ENCODE data around the gene VARS1. TPM values are rescaled to one million over a fixed set of nuclear protein-coding genes. Genes with fewer than 3 reads are reported as not detected.
"Not testable (repeated sequence)": the region's sequence is repeated elsewhere in the genome, so short reads cannot be mapped to it uniquely, and the experiment has no call there.

Gene VARS1
- polyA plus RNA-seq = 83.0 TPM

- peak within 1 kb of the TSS; percentile 68 to 100 (median 97) for H3K27ac Mint-ChIP-seq
- no peaks in the 10 kb centered on the region for H3K9me3 Mint-ChIP-seq
- H3K36me3 Mint-ChIP-seq = peaks cover 2% of the 10 kb centered on the region
- H3K27me3 Mint-ChIP-seq = peaks cover 2% of the 10 kb centered on the region
- H3K4me3 Mint-ChIP-seq = peak within 1 kb of the TSS; percentile 76 to 98 (median 94)
- peaks cover 22 to 28% (median 27%) of the 10 kb centered on the region in 3 donors for H3K4me1 Mint-ChIP-seq
These were observed at the start of gene VARS1 for GRCh38 chr6:31795616-31796298. Gene VARS1 (minus strand): TSS chr6:31795752. CDS start chr6:31795217, 535 bp downstream.

- Mint-ChIP-seq H3K27ac (no peak overlapping the region), H3K4me3 (no peak overlapping the region), H3K27me3 (no peaks in the 10 kb centered on the region), H3K9me3 (no peaks in the 10 kb centered on the region), H3K4me1 (peaks cover 0 to 1% (median 0%) of the 10 kb centered on the region in 3 donors), H3K36me3 (peaks cover 2% of the 10 kb centered on the region)
These were observed 49.0 kb upstream of the VARS1 start for GRCh38 chr6:31844507-31844906.

- peaks cover 2% of the 10 kb centered on the region for H3K36me3 Mint-ChIP-seq
- peaks cover 9 to 12% (median 10%) of the 10 kb centered on the region in 3 donors for H3K4me1 Mint-ChIP-seq
- H3K9me3 Mint-ChIP-seq = no peaks in the 10 kb centered on the region
- no peaks in the 10 kb centered on the region for H3K27me3 Mint-ChIP-seq
- no peak overlapping the region for H3K4me3 Mint-ChIP-seq
- peak overlapping the region in 1 of 3 donors; percentile 67 for H3K27ac Mint-ChIP-seq
These were observed 46.5 kb upstream of the VARS1 start for GRCh38 chr6:31842053-31842452.

- not testable (repeated sequence) for H3K27me3 Mint-ChIP-seq, H3K9me3 Mint-ChIP-seq, H3K36me3 Mint-ChIP-seq
- H3K4me1 Mint-ChIP-seq = peaks cover 18 to 30% (median 20%) of the 10 kb centered on the region in 3 donors
- H3K27ac Mint-ChIP-seq = peak overlapping the region in 1 of 3 donors; percentile 54
- H3K4me3 Mint-ChIP-seq = peak overlapping the region in 1 of 4 donors; percentile 59
These were observed 44.2 kb upstream of the VARS1 start for GRCh38 chr6:31839779-31840126.

GRCh38 chr6:31838968-31839367 lies 43.4 kb upstream of the VARS1 start:
- H3K27me3 Mint-ChIP-seq = no peaks in the 10 kb centered on the region
- H3K4me1 Mint-ChIP-seq = peaks cover 17 to 31% (median 28%) of the 10 kb centered on the region in 3 donors
- H3K4me3 Mint-ChIP-seq = peak overlapping the region in 3 of 4 donors; percentile 26 to 76 (median 59)
- peak overlapping the region in 2 of 3 donors; percentile 39 to 54 for H3K27ac Mint-ChIP-seq
- peaks cover 2% of the 10 kb centered on the region for H3K36me3 Mint-ChIP-seq
- H3K9me3 Mint-ChIP-seq = no peaks in the 10 kb centered on the region

- Mint-ChIP-seq H3K4me3 (peak overlapping the region in 3 of 4 donors; percentile 95 to 97 (median 95)), H3K27ac (peak overlapping the region in 2 of 3 donors; percentile 98 to 99), H3K4me1 (peaks cover 18 to 31% (median 28%) of the 10 kb centered on the region in 3 donors)
- H3K27me3 Mint-ChIP-seq, H3K9me3 Mint-ChIP-seq, H3K36me3 Mint-ChIP-seq: not testable (repeated sequence)
These were observed 42.6 kb upstream of the VARS1 start for GRCh38 chr6:31838114-31838553.

GRCh38 chr6:31837369-31838113 lies 42.0 kb upstream of the VARS1 start:
- Mint-ChIP-seq H3K4me1 (peaks cover 22 to 34% (median 34%) of the 10 kb centered on the region in 3 donors), H3K36me3 (peaks cover 2% of the 10 kb centered on the region), H3K4me3 (peak overlapping the region; percentile 95 to 98 (median 96))

GRCh38 chr6:31836474-31837368 lies 41.2 kb upstream of the VARS1 start:
- Mint-ChIP-seq H3K27ac (peak overlapping the region; percentile 98 to 100 (median 99)), H3K9me3 (no peaks in the 10 kb centered on the region), H3K4me3 (peak overlapping the region; percentile 95 to 98 (median 96)), H3K27me3 (no peaks in the 10 kb centered on the region), H3K36me3 (peaks cover 2% of the 10 kb centered on the region), H3K4me1 (peaks cover 22 to 34% (median 34%) of the 10 kb centered on the region in 3 donors)

More at GRCh38 chr6:31837369-31838113, 42.0 kb upstream of the VARS1 start:
- Mint-ChIP-seq H3K27ac (peak overlapping the region; percentile 98 to 100 (median 99)), H3K9me3 (no peaks in the 10 kb centered on the region), H3K27me3 (no peaks in the 10 kb centered on the region)

- Mint-ChIP-seq H3K4me1 (peaks cover 23 to 36% (median 34%) of the 10 kb centered on the region in 3 donors), H3K36me3 (peaks cover 2% of the 10 kb centered on the region), H3K27me3 (no peaks in the 10 kb centered on the region), H3K9me3 (no peaks in the 10 kb centered on the region), H3K27ac (peak overlapping the region; percentile 98 to 100 (median 99)), H3K4me3 (peak overlapping the region; percentile 95 to 98 (median 96))
These were observed 40.5 kb upstream of the VARS1 start for GRCh38 chr6:31836047-31836473.

GRCh38 chr6:31834367-31835250 lies 39.1 kb upstream of the VARS1 start:
- Mint-ChIP-seq H3K36me3 (peaks cover 2% of the 10 kb centered on the region), H3K9me3 (no peaks in the 10 kb centered on the region), H3K4me1 (peaks cover 30 to 41% (median 40%) of the 10 kb centered on the region in 3 donors), H3K27ac (peak overlapping the region; percentile 98 to 100 (median 99)), H3K27me3 (no peaks in the 10 kb centered on the region), H3K4me3 (peak overlapping the region; percentile 95 to 98 (median 96))

- Mint-ChIP-seq H3K27ac (peak overlapping the region in 1 of 3 donors; percentile 83), H3K4me1 (peaks cover 22 to 32% (median 30%) of the 10 kb centered on the region in 3 donors), H3K36me3 (no peaks in the 10 kb centered on the region), H3K9me3 (no peaks in the 10 kb centered on the region), H3K27me3 (no peaks in the 10 kb centered on the region), H3K4me3 (peak overlapping the region; percentile 91 to 97 (median 96))
These were observed 36.0 kb upstream of the VARS1 start for GRCh38 chr6:31831350-31832215.

- peaks cover 17 to 31% (median 23%) of the 10 kb centered on the region in 3 donors for H3K4me1 Mint-ChIP-seq
- H3K36me3 Mint-ChIP-seq = no peaks in the 10 kb centered on the region
- H3K27me3 Mint-ChIP-seq = no peaks in the 10 kb centered on the region
- peak overlapping the region; percentile 82 to 95 (median 83) for H3K27ac Mint-ChIP-seq
- no peaks in the 10 kb centered on the region for H3K9me3 Mint-ChIP-seq
- peak overlapping the region; percentile 91 to 97 (median 96) for H3K4me3 Mint-ChIP-seq
These were observed 35.4 kb upstream of the VARS1 start for GRCh38 chr6:31830886-31831335.
